Measurements from ENCODE around the gene MIEF1. TPM values are rescaled to one million over a fixed set of nuclear protein-coding genes. Genes with fewer than 3 reads are reported as not detected.

MIEF1 gene
- total and polyA plus RNA-seq, 4 donors = 7.1 to 28.9 (median 17.4) TPM

DNA sequence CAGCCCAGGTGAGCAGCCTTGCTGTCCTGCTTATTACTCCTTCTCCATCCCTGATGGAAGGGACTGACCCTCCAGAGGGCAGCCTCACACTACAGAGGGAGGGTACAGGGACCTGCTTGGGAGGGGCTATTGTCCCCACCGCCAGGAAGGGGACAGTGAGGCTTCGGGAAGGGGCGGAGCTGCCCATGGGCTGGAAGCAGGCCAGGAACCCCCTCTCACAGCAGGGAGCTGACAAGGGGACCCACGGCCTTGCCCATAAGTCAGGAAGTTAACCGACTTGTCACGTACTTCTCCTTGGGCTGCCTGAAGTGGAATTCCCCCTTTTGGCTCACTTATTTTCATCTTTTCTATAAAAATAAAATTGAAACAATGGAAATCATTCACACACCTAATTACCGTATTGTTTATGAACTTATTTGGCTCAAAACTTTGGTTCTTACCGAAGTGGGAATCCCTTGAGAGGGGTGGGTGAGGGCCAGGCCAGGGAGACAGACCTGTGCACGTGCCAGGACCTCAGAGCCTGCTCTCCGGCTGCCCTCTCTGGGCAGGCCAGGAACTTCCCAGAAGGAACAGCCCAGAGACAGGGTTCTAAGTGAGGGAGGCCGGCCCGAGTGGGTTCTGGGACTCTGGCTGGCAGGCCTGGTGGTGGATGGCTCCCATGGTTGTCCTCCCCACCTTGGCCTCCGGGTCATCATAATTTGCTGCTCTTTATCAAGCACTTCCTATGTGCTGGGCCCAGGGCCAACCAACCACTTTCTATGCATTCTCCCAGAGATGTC, 39.5 kb upstream of the MIEF1 start:
- H3K27me3 ChIP-seq (ENCODE audit: control insufficient read depth in 3 of 3, insufficient read depth in 3 of 3, low read length in 2 of 3) = no peaks in the 10 kb centered on the region
- TF ChIP-seq, protein P1, sequence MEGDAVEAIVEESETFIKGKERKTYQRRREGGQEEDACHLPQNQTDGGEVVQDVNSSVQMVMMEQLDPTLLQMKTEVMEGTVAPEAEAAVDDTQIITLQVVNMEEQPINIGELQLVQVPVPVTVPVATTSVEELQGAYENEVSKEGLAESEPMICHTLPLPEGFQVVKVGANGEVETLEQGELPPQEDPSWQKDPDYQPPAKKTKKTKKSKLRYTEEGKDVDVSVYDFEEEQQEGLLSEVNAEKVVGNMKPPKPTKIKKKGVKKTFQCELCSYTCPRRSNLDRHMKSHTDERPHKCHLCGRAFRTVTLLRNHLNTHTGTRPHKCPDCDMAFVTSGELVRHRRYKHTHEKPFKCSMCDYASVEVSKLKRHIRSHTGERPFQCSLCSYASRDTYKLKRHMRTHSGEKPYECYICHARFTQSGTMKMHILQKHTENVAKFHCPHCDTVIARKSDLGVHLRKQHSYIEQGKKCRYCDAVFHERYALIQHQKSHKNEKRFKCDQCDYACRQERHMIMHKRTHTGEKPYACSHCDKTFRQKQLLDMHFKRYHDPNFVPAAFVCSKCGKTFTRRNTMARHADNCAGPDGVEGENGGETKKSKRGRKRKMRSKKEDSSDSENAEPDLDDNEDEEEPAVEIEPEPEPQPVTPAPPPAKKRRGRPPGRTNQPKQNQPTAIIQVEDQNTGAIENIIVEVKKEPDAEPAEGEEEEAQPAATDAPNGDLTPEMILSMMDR (IDR thresholded peaks at IDR 0.05; ENCODE audit: control extremely low read depth, extremely low read depth) = peak; percentile 17
- WGBS, 2 donors = 30 to 41% methylated on average over 13 of the region's 13 CpGs
- peak overlapping the region; percentile 58 to 77 for H3K27ac ChIP-seq (ENCODE audit: low read depth in 1 of 2, low read length in 1 of 2)
- no peak overlapping the region for H3K4me3 ChIP-seq
- H3K9me3 ChIP-seq (ENCODE audit: control insufficient read depth in 4 of 4, insufficient read depth in 3 of 4, low read length in 3 of 4) = no peaks in the 10 kb centered on the region
- DNase-seq (peak; percentile 65 to 84 (median 79)), ATAC-seq (ENCODE audit: insufficient read depth, low FRiP score) (no peak)
- no peaks in the 10 kb centered on the region for H3K36me3 ChIP-seq (ENCODE audit: control insufficient read depth in 4 of 4, insufficient read depth in 4 of 4, low read length in 4 of 4)
- no peak overlapping the region for H3K9ac ChIP-seq (ENCODE audit: insufficient read depth in 1 of 2, low read length in 2 of 2)
- H3K4me1 ChIP-seq (ENCODE audit: control insufficient read depth in 5 of 5, insufficient read depth in 5 of 5, low read length in 5 of 5) = peaks cover 0 to 20% (median 3%) of the 10 kb centered on the region in 5 donors

DNA sequence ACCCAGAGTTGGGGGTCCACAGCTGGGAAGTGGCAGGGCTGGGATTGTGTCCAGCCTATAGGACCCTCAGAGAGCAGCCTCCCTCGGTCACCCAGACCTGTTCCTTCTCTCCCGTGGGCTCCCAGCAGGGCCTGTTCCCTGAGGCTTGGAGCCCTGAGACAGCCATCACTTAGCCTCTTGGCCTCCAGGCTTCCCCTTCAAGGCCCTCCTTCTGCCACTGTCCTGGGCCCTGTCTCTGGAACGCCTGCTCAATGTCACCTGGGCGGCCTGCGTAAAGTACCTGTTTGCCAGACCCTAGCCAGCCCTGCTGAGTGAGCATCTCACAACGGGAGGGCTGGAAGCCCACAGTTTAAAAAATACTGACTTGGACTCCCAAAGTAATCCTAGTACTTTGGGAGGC, 38.8 kb upstream of the MIEF1 start:
- TF ChIP-seq, protein P1 (IDR thresholded peaks at IDR 0.05; ENCODE audit: control extremely low read depth, extremely low read depth) = no peak
- WGBS, 2 donors = 89 to 93% methylated on average over 6 of the region's 6 CpGs

DNA sequence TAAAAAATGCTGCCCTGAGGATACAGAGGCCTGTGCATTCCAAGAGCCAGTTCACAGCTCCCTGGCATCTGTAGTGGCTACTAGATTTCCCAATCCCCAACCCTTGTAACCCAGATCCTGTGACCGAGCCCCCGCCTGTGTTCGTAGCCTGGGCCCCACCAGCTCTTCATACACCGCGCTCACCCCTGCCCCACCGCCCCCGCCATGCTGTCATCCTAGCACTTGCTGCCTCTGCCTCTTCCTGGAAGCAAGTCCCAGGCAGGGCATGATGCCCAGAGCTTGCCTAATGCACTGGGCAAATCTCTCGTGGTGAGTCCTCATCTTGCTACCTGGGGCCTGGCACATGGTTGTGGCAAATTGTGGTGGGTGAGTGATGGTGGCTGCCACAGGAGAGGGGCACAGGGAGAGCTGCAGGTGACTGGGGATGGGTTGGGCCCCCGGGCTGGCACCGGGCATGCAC, 38.1 kb upstream of the MIEF1 start:
- no peak for DNase-seq
- Histone ChIP-seq H3K4me3 (no peak overlapping the region), H3K9me3 (ENCODE audit: control insufficient read depth in 4 of 4, insufficient read depth in 3 of 4, low read length in 3 of 4) (no peaks in the 10 kb centered on the region), H3K27ac (ENCODE audit: low read depth in 1 of 2, low read length in 1 of 2) (peak overlapping the region in 1 of 2 donors; percentile 21), H3K27me3 (ENCODE audit: control insufficient read depth in 3 of 3, insufficient read depth in 3 of 3, low read length in 2 of 3) (no peaks in the 10 kb centered on the region), H3K9ac (ENCODE audit: insufficient read depth in 1 of 2, low read length in 2 of 2) (no peak overlapping the region), H3K4me1 (ENCODE audit: control insufficient read depth in 5 of 5, insufficient read depth in 5 of 5, low read length in 5 of 5) (peaks cover 0 to 13% (median 3%) of the 10 kb centered on the region in 5 donors), H3K36me3 (ENCODE audit: control insufficient read depth in 4 of 4, insufficient read depth in 4 of 4, low read length in 4 of 4) (no peaks in the 10 kb centered on the region)
- TF ChIP-seq, protein P1 (IDR thresholded peaks at IDR 0.05; ENCODE audit: control extremely low read depth, extremely low read depth) = no peak
- WGBS, 2 donors = 44 to 49% methylated on average over 10 of the region's 10 CpGs
- ATAC-seq (ENCODE audit: insufficient read depth, low FRiP score) = no peak

More for the DNA sequence above, 38.8 kb upstream of the MIEF1 start:
- Histone ChIP-seq H3K9ac (ENCODE audit: insufficient read depth in 1 of 2, low read length in 2 of 2) (no peak overlapping the region), H3K36me3 (ENCODE audit: control insufficient read depth in 4 of 4, insufficient read depth in 4 of 4, low read length in 4 of 4) (no peaks in the 10 kb centered on the region), H3K4me1 (ENCODE audit: control insufficient read depth in 5 of 5, insufficient read depth in 5 of 5, low read length in 5 of 5) (peaks cover 0 to 18% (median 3%) of the 10 kb centered on the region in 5 donors), H3K27ac (ENCODE audit: low read depth in 1 of 2, low read length in 1 of 2) (peak overlapping the region in 1 of 2 donors; percentile 77), H3K4me3 (no peak overlapping the region), H3K27me3 (ENCODE audit: control insufficient read depth in 3 of 3, insufficient read depth in 3 of 3, low read length in 2 of 3) (no peaks in the 10 kb centered on the region), H3K9me3 (ENCODE audit: control insufficient read depth in 4 of 4, insufficient read depth in 3 of 4, low read length in 3 of 4) (no peaks in the 10 kb centered on the region)
- no peak for ATAC-seq (ENCODE audit: insufficient read depth, low FRiP score)
- no peak for DNase-seq
